Forelimb muscle (tissue), 1 donor: ENCODE data around the gene CFAP119. TPM values are rescaled to one million over a fixed set of nuclear protein-coding genes. Genes with fewer than 3 reads are reported as not detected.

Experiments
- DNase-seq: peaks from one replicate; pipeline ENCODE4 v3.0.0-alpha.2; 2013; ENCODE audit warnings: low read depth
- polyA plus RNA-seq: library from polyadenylated mRNA; unstranded; fragments of 120-200 nt; gene quantifications from one replicate; pipeline ENCODE4 v1.2.1, GENCODE V29; 2013; ENCODE audit not compliant: insufficient read length

CFAP119 gene
- polyA plus RNA-seq, 1 donor, result 1.3 TPM

GRCh38 chr16:30762991-30763725 is 1.3 kb upstream of the CFAP119 start:
- no peak for DNase-seq

DNA sequence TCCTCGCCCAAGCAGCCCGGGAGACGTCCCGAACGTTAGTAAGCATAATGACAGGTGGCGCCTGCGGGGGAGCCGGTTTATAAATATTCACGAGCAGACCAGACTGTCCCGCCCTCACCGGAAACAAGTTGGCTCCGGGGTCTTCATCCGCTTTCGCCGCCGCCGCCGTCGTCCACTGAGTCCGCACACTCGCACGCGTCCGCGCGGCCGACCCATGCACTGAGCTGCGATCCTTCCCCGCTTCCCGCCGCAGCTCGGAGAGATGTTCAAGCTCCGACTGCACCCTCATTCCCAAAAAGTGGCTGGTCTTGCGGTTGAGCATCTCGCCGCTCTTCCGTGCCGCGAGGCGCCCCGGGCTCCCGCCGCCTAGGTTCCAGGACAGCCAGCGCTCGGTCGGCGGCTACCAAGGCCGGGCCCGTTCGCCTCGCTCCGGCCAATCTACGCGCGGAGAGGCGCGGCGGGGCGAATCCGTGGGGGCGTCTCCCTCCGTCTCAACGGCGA is 385 bp downstream of the CFAP119 start:
- no peak for DNase-seq

DNA sequence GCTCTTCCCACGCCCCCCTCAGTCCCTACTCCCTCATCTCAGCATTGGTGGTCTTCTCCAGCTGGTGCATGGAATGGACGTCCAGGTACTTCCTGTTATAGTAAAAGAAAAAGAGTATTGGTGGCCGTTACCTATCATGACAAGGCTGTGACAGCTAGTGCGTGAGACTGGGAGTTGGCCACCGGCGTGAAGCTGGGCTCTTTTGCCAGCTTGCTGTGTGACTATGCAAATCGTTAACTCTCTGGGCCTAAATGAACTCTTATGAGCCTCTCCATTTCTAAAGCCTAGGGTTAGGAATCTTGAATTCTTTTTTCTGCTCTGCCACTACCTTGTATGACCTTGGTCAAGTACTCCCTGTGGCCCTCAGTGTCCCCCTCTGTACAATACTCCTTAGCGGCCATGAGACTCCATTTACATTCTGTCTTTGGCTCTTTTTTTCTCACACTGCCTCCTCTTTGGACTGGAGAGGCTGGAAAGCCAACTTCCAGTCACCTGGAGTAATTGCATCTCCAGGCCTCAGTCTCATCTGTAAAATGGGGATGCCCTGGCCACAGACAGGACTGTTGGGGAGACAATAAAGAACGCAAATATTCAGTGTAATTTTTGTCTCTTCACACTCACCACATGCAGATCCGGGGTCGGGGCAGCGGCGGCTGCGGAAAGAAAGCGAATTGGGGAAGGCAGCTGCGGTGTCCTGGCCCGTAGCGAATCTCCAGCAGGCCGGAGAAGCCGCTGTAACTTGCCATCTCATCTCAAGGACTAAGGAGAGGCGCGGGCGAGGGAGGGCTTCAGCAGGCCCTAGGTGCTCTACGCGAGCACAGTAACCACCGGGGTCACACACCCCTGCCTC is 1.1 kb downstream of the CFAP119 start:
- no peak for DNase-seq

- DNase-seq, result no peak
Observed at GRCh38 chr16:30760001-30760559, 1.8 kb downstream of the CFAP119 start.

- DNase-seq, result no peak
Observed at GRCh38 chr16:30758988-30759491, 2.8 kb downstream of the CFAP119 start.

- DNase-seq, result no peak
Observed at GRCh38 chr16:30757316-30757715, 4.5 kb downstream of the CFAP119 start.

GRCh38 chr16:30756781-30757100 is 5.1 kb downstream of the CFAP119 start:
- DNase-seq, result no peak

GRCh38 chr16:30755955-30756780 is 5.7 kb downstream of the CFAP119 start:
- DNase-seq, result no peak

GRCh38 chr16:30753596-30753995 is 8.3 kb downstream of the CFAP119 start:
- DNase-seq, result no peak

- no peak for DNase-seq
Observed at GRCh38 chr16:30750876-30751465, 10.9 kb downstream of the CFAP119 start.

- no peak for DNase-seq
Observed at GRCh38 chr16:30750201-30750600, 11.7 kb downstream of the CFAP119 start.

GRCh38 chr16:30748634-30749445 is 13.0 kb downstream of the CFAP119 start:
- DNase-seq, result no peak

DNA sequence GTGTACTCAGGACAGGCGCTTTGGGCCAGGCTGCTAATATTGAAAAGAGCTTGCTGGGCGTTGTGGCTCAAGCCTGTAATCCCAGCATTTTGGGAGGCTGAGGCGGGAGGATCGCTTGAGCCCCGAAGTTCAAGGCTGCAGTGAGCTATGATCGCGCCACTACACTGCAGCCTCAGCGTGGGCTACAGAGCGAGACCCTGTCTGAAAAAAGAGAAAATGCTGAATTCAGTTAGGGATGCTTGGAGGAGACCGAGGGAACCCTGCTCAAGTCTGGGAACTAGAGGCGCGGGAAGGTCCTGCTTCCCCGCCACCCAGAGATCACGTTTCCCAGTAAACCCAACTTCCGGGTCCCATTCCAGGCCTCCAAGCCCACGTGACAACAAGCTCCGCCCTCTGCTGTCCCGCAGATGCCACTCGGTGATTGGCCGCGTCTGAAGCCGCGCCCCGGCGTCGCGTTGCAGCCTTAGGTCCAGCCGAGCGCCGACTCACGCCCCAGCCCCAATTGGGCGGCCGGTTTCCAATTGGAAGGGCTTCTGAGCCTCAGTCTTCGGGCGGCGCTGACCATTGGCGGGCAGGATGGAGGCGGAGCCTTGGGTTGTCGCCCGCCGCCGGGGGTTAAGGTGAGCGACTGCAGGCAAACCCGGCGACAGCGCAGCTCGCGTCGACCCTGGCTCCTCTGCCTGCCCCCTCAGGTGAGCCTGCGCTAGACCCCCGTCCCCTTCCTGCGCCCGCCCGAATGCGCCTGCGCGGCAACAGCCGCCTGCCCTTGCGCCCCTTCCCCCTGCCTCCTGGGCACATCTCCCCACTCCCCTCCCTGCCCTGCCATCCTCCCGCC is 13.8 kb downstream of the CFAP119 start, which contains the start of gene PHKG2:
Gene PHKG2 (plus strand): TSS at position 627 of the 835 bp plus-strand sequence. CDS start 396 bp downstream, outside the sequence.
- peak; percentile 97 for DNase-seq

DNA sequence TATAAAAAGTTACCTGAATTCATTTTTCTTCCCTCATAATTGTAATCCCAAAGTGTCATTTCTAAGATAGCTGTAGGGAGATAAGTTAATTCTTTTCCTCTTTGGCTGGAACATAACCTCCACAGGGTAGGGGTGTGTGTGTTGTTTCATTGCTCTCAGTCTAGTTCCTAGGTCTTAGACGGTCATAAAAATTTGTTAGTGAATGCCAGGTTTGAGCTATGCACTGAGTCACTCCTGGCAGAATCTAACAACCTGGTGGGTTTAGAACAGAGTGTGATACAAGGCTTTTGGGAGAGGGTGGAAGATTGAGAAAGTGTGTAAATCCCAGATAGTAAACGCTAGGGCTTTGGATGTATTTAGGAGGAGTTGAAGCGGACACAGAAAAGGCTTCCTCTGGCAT is 14.5 kb downstream of the CFAP119 start:
- DNase-seq, result no peak

GRCh38 chr16:30746638-30747175 is 15.2 kb downstream of the CFAP119 start:
- no peak for DNase-seq

DNA sequence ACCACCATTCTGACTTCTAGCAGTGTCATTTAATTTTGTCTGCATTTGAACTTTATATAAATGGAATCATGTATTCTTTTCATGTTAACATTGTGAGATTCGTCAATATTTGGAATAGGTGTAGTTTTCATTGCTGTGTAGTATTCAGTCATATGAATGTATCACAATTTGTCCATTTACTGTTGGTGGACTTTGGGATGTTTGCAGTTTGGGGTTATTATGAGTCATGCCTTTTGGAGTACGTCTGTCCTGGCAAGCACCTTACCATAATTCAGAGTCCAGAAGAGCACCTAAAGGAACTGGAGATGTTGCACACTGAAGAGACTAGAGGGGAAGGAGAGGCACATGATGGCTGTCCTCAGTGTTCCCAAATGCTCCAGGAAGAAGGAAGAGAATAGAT is 16.8 kb downstream of the CFAP119 start:
- DNase-seq, result no peak

GRCh38 chr16:30744183-30744582 is 17.7 kb downstream of the CFAP119 start:
- DNase-seq, result peak; percentile 90

DNA sequence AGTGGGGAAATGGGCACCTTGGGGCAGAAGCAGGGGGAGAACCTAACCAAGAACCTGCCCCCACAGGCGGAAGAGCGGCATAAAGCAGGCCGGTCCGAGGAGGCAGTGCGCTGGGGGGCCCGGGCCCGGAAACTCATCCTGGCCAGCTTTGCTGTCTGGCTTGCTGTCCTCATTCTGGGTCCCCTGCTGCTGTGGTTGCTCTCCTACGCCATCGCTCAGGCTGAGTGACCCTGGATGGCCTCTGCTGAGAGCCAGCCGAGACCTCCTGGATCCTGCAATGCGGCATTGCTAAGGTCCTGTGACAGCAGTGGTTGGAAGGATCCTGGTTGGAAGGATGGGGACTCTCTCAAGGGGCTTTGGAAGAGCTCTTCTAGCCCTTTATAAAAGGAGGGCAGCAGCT is 18.1 kb downstream of the CFAP119 start:
- DNase-seq, result no peak

DNA sequence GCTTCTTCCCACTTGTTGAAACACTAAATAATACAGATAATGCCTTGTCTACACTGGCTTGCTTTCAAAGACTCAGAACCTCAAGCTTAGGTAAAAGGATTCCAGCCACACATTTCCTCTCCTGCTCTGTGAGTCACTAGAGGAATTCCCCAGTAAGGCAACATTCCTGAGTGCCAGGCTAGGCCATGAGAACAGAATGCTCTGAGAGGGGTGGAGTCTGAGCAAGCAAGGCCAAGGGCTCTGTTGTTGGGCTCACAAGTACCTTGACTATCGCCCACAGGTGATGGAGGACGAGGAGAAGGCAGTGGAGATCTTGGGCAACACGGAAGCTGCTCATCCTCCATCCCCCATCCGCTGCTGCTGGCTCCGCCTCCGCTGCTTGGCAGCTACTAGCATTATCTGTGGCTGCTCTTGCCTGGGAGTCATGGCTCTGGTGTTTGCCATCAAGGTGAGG is 20.4 kb downstream of the CFAP119 start:
- DNase-seq, result no peak
